ENCODE measurements around the gene CCR6.

The CCR6 gene

DNA sequence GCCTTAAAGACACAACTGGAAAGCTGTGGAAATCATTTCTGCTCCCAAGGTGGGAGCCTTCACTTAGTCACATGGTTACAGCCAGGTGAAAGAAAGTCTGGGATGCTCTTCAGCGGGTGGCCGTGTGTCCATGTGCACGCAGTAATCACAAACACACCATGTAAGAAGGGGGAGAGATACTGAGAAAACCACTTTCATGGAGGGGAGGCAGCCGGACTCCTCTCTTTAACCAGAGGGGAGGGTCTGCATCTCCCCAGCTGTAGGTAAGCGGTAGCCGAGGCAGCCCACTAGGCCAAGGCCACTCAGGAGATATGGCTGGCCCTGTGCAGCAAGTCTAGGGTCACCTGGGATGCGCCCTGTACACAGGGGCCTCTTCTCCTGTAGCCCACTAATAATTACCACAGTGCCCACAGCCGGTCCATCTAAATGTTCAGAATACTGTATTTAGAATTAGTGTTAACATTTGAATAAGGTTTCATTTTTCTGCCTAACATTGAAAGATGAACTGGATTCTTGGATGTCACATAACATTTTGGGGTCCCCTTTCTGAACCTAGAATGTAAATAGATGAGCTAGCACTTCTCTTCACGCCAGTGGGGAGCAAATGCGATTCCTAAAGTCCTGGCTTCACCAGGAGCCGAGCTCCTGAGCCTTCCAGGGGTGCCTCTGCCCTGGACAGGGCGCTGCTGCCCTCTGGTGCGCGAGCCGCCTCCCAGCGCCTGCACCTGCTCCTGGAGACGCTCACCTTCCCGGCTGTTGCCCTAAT is 19.0 kb downstream of the CCR6 start:
- H3K4me1 ChIP-seq (ENCODE audit: control insufficient read depth, insufficient read depth, low read length): no peaks in the 10 kb centered on the region
- H3K4me3 ChIP-seq (ENCODE audit: low read length): no peak overlapping the region
- H3K36me3 ChIP-seq (ENCODE audit: control insufficient read depth, insufficient read depth, low read length): no peaks in the 10 kb centered on the region
- H3K9ac ChIP-seq (ENCODE audit: low read length): no peak overlapping the region
- no peak overlapping the region for H3K27ac ChIP-seq (ENCODE audit: low read depth, low read length)
- H3K27me3 ChIP-seq (ENCODE audit: control insufficient read depth, insufficient read depth, low read length): no peaks in the 10 kb centered on the region

DNA sequence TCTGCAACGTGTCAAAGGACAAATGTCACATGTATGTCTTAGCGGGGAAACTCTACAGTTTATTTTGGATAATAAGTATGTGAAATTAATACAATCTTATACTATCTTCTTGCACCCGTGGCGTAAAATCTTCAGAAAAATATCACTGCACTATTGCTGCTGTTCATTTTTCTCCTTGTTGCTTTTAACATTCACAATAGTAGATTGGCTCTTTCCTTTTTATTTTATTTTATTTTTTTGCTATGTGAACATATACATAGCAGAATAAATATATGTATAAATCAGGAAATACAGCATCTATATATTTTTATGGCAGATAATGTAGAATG is 19.5 kb downstream of the CCR6 start:
- H3K4me3 ChIP-seq (ENCODE audit: low read length): no peak overlapping the region
- no peak overlapping the region for H3K27ac ChIP-seq (ENCODE audit: low read depth, low read length)
- no peaks in the 10 kb centered on the region for H3K36me3 ChIP-seq (ENCODE audit: control insufficient read depth, insufficient read depth, low read length)
- no peak overlapping the region for H3K9ac ChIP-seq (ENCODE audit: low read length)
- H3K4me1 ChIP-seq (ENCODE audit: control insufficient read depth, insufficient read depth, low read length): no peaks in the 10 kb centered on the region
- no peaks in the 10 kb centered on the region for H3K27me3 ChIP-seq (ENCODE audit: control insufficient read depth, insufficient read depth, low read length)

DNA sequence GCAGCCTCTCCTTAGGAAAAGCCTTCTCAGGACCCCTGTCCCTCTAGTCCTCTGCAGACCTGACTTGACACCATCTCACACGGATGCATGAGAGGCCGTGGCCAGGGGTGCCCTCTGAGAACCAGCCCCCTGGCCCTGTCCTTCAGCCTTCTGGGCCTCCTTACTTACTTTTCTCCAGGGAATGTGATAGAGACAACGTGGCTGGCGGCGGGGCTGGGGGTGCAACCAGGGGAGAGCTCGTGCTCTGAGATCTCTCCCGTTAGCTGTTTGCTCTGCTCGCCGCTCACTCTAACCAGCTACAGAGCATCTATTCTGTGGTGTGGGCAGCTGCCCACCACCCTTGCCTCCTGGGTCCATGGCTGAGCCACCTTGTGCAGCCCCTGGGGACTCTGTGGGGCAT is 20.1 kb downstream of the CCR6 start:
- H3K36me3 ChIP-seq (ENCODE audit: control insufficient read depth, insufficient read depth, low read length): no peaks in the 10 kb centered on the region

DNA sequence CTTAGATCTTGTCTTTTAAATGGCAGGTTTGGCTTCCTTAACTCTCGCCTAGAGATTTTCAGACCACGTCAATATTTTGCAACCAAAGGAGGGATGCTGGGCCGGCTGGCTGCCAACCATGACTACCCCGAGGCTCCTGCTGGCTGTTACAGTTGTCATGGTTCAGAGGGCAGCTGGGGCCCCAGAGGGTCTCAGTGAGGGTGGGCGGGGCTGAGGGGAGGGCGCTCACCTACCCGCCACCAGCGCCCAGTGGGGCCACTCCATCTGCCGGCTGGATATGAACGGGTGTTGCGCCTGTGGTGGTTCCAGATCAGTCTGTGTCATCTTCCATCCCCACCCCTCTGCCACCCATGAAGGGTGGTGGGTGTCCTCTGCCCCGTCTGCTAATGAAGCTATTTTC is 22.6 kb downstream of the CCR6 start:
- Histone ChIP-seq H3K9ac (ENCODE audit: low read length) (no peak overlapping the region), H3K27ac (ENCODE audit: low read depth, low read length) (no peak overlapping the region), H3K4me3 (ENCODE audit: low read length) (no peak overlapping the region), H3K27me3 (ENCODE audit: control insufficient read depth, insufficient read depth, low read length) (no peaks in the 10 kb centered on the region), H3K36me3 (ENCODE audit: control insufficient read depth, insufficient read depth, low read length) (no peaks in the 10 kb centered on the region), H3K4me1 (ENCODE audit: control insufficient read depth, insufficient read depth, low read length) (no peaks in the 10 kb centered on the region)

More for the DNA sequence above, 20.1 kb downstream of the CCR6 start:
- Histone ChIP-seq H3K4me3 (ENCODE audit: low read length) (no peak overlapping the region), H3K27ac (ENCODE audit: low read depth, low read length) (no peak overlapping the region), H3K9ac (ENCODE audit: low read length) (no peak overlapping the region), H3K27me3 (ENCODE audit: control insufficient read depth, insufficient read depth, low read length) (no peaks in the 10 kb centered on the region), H3K4me1 (ENCODE audit: control insufficient read depth, insufficient read depth, low read length) (no peaks in the 10 kb centered on the region)

DNA sequence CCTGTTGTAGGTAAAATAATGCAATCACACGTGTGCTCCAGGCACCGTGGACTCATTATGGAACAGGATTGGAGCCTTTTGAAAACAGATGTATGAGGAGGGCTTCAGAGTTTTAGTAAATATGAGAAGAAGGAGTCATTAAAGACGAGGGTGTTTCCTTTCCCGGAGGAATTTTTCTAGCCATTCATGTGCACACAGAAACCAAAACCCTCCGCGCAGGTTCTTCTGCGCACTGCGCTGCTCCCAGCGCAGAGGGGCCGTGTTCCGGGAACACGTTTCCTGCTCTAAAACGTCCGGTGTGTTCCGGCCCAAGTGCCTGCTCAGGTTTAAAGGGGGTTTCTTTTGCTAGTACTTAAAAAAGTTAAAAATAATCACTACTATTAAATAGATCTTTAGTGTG is 23.2 kb downstream of the CCR6 start:
- H3K36me3 ChIP-seq (ENCODE audit: control insufficient read depth, insufficient read depth, low read length): no peaks in the 10 kb centered on the region
- H3K9ac ChIP-seq (ENCODE audit: low read length): no peak overlapping the region
- no peaks in the 10 kb centered on the region for H3K4me1 ChIP-seq (ENCODE audit: control insufficient read depth, insufficient read depth, low read length)
- no peaks in the 10 kb centered on the region for H3K27me3 ChIP-seq (ENCODE audit: control insufficient read depth, insufficient read depth, low read length)
- no peak overlapping the region for H3K4me3 ChIP-seq (ENCODE audit: low read length)
- no peak overlapping the region for H3K27ac ChIP-seq (ENCODE audit: low read depth, low read length)

DNA sequence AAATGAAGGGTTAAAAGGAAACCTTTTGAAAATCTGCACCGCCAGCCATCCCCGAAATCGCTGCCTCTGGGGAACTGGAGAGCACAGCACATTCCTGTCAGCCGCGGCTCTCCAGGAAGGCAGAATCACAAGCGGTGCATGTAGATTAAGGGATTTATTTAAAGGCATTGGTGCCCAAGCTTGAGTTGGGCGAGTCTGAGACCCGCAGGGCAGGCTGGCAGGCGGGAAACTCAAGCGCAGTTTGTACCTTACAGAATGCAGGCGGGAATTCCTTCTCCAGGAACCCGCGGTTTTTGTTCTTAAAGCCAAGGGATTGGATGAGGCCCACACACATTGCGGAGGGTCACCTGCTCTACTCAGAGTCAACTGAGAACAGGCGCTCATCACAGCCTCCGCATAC is 24.1 kb downstream of the CCR6 start:
- Histone ChIP-seq H3K36me3 (ENCODE audit: control insufficient read depth, insufficient read depth, low read length) (no peaks in the 10 kb centered on the region), H3K27ac (ENCODE audit: low read depth, low read length) (no peak overlapping the region), H3K4me3 (ENCODE audit: low read length) (no peak overlapping the region), H3K27me3 (ENCODE audit: control insufficient read depth, insufficient read depth, low read length) (no peaks in the 10 kb centered on the region), H3K4me1 (ENCODE audit: control insufficient read depth, insufficient read depth, low read length) (no peaks in the 10 kb centered on the region), H3K9ac (ENCODE audit: low read length) (no peak overlapping the region)

DNA sequence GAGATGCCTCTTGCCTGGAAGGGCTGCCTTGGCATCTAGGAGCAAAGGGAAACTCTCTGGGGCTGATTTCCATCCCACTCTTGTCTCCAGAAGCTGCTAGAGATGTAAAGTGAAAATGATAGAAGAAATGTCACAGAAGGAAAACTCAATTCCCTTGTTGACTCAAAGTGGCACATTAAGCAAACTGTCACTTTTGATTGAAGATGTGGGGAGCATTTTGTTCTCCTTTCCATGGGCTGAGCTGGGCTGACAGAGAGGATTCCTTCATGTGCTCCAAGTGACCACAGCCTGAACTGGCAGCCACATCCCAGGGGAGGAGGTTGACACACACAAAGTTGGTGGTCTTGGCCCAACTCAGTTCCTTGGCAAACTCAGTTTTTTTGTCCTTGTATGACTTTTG is 25.1 kb downstream of the CCR6 start:
- Histone ChIP-seq H3K9ac (ENCODE audit: low read length) (no peak overlapping the region), H3K27me3 (ENCODE audit: control insufficient read depth, insufficient read depth, low read length) (no peaks in the 10 kb centered on the region), H3K36me3 (ENCODE audit: control insufficient read depth, insufficient read depth, low read length) (no peaks in the 10 kb centered on the region), H3K27ac (ENCODE audit: low read depth, low read length) (no peak overlapping the region), H3K4me3 (ENCODE audit: low read length) (no peak overlapping the region), H3K4me1 (ENCODE audit: control insufficient read depth, insufficient read depth, low read length) (no peaks in the 10 kb centered on the region)

DNA sequence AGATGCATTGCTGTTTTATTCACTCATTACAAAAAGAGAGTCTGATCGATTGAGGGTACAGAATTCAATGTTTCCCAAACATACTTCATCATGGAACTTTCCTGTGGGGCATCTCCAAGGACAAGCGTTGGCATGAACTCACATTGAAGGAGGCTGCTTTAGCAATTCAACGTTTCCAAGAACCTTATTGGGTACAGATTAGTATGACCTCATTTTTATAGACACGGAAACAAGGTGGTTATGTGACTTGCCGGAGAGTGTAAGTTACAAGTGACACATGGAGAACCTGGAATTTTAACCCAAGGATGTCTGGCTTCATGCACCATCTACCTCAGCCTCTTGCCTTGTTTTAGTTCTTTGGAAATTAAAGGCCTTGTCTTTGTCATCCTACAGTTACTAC is 26.1 kb downstream of the CCR6 start:
- Histone ChIP-seq H3K27me3 (ENCODE audit: control insufficient read depth, insufficient read depth, low read length) (no peaks in the 10 kb centered on the region), H3K36me3 (ENCODE audit: control insufficient read depth, insufficient read depth, low read length) (no peaks in the 10 kb centered on the region), H3K27ac (ENCODE audit: low read depth, low read length) (no peak overlapping the region), H3K4me1 (ENCODE audit: control insufficient read depth, insufficient read depth, low read length) (no peaks in the 10 kb centered on the region), H3K9ac (ENCODE audit: low read length) (no peak overlapping the region), H3K4me3 (ENCODE audit: low read length) (no peak overlapping the region)

DNA sequence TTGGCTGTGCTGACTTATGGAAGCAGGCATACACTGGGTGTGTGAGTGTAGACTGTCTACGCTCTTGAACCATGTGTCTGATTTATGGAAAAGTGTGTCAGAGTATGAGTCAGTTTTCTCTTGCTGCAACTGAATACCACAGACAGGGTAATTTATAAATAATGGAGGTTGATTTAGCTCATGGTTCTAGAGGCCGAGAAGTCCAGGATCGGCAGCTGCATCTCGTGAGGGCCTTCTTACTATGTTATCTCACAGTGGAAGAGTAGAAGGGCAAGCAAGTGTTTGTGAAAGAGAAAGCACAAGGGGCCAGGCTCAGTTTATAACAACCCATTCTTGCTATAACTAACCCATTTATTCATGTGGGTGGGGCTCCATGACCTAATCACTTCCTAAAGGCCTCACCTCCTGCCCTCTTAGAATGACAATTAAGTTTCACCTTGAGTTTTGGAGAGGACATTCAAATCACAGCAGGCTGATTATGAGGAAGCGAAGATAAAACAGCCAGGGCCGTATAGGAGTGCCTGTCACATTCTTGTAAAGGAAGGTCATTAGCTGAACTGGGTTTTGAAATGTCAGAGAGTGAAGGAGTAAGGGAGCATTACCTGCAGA is 28.1 kb downstream of the CCR6 start:
- Histone ChIP-seq H3K36me3 (ENCODE audit: control insufficient read depth, insufficient read depth, low read length) (no peaks in the 10 kb centered on the region), H3K9ac (ENCODE audit: low read length) (no peak overlapping the region), H3K4me1 (ENCODE audit: control insufficient read depth, insufficient read depth, low read length) (no peaks in the 10 kb centered on the region), H3K27me3 (ENCODE audit: control insufficient read depth, insufficient read depth, low read length) (no peaks in the 10 kb centered on the region), H3K27ac (ENCODE audit: low read depth, low read length) (no peak overlapping the region), H3K4me3 (ENCODE audit: low read length) (no peak overlapping the region)

DNA sequence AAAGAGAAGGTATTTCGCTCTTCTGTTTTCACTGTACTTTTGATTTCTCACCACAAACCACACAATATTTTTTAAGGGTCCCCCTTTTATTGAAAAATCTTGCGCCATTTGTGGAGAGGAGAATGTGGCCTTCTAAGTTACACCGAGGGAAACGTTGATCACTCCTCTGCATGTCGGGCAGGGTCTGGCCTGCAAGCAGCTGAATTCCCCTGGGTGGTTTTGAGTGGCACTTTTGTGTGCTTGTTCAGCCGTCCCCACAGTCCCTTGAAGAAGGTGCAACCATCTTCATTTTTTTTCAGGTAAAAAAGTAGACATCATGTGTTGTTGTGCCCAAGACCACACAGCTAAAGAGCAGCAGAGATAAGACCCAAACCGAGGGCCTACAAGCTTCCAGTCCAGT is 28.8 kb downstream of the CCR6 start:
- Histone ChIP-seq H3K4me3 (ENCODE audit: low read length) (no peak overlapping the region), H3K36me3 (ENCODE audit: control insufficient read depth, insufficient read depth, low read length) (no peaks in the 10 kb centered on the region), H3K27me3 (ENCODE audit: control insufficient read depth, insufficient read depth, low read length) (no peaks in the 10 kb centered on the region), H3K9ac (ENCODE audit: low read length) (no peak overlapping the region), H3K4me1 (ENCODE audit: control insufficient read depth, insufficient read depth, low read length) (no peaks in the 10 kb centered on the region), H3K27ac (ENCODE audit: low read depth, low read length) (no peak overlapping the region)

DNA sequence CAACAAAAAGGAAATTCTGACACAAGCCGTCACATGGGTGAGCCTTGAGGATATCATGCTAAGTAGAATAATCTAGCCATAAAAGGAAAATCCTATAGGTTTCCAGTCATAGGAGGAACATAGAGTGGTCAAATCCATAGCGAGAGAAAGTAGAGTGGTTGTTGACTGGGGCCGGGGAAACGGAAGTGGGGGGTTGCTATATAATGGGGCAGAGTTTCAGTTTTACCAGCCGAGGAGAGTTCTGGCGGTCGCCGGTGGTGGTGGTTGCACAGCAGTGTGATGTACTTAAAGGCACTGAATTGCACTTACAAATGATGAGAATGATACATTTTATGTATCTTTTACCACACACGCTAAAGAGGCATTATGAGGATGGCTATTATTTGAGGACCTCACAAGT is 30.0 kb downstream of the CCR6 start:
- Histone ChIP-seq H3K9ac (ENCODE audit: low read length) (no peak overlapping the region), H3K4me1 (ENCODE audit: control insufficient read depth, insufficient read depth, low read length) (no peaks in the 10 kb centered on the region), H3K36me3 (ENCODE audit: control insufficient read depth, insufficient read depth, low read length) (no peaks in the 10 kb centered on the region), H3K27me3 (ENCODE audit: control insufficient read depth, insufficient read depth, low read length) (no peaks in the 10 kb centered on the region), H3K4me3 (ENCODE audit: low read length) (no peak overlapping the region), H3K27ac (ENCODE audit: low read depth, low read length) (no peak overlapping the region)

DNA sequence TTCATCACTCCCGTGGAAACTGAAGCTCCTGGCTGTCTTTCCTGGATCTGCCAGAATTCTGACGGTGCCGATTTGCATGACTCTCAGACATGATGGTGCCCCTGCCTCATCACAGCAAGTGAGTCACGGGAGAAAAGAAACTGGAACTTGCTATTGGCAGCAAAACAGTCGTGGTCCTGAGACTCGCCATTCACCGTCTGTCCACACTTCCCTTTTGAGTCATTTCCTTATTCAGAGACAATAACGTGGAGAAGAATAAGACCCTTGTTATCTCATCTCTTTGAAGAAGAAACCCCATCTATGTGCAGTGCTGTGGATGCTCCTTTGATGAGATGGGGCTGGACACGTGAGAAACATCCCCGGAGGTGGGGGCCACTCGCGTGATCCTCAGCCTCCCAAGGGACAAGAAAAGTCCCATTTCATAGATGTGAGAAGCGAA is 30.6 kb downstream of the CCR6 start:
- H3K27me3 ChIP-seq (ENCODE audit: control insufficient read depth, insufficient read depth, low read length): no peaks in the 10 kb centered on the region
- H3K4me3 ChIP-seq (ENCODE audit: low read length): no peak overlapping the region
- no peaks in the 10 kb centered on the region for H3K36me3 ChIP-seq (ENCODE audit: control insufficient read depth, insufficient read depth, low read length)
- no peaks in the 10 kb centered on the region for H3K4me1 ChIP-seq (ENCODE audit: control insufficient read depth, insufficient read depth, low read length)
- no peak overlapping the region for H3K27ac ChIP-seq (ENCODE audit: low read depth, low read length)
- H3K9ac ChIP-seq (ENCODE audit: low read length): no peak overlapping the region

DNA sequence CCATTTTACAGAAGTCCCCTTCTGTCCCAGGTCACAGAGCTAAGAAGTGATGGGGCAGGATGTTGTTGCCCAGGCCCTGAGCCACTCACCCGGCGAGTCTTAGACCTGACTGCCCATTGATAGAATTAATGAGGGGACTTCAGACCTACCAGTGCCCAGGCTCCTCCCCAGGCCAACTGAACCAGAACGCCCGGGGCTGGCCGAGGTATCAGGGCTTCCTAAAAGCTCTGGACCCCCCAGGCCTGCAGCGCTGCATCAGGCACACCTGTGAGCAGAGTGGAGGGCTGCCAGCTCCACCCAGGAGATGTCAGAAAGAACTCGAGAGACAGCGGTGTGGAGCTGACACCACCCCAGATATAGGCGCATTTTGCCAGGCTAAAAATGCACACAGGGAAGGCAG is 31.4 kb downstream of the CCR6 start:
- Histone ChIP-seq H3K9ac (ENCODE audit: low read length) (no peak overlapping the region), H3K36me3 (ENCODE audit: control insufficient read depth, insufficient read depth, low read length) (no peaks in the 10 kb centered on the region), H3K4me1 (ENCODE audit: control insufficient read depth, insufficient read depth, low read length) (no peaks in the 10 kb centered on the region), H3K27ac (ENCODE audit: low read depth, low read length) (no peak overlapping the region), H3K27me3 (ENCODE audit: control insufficient read depth, insufficient read depth, low read length) (no peaks in the 10 kb centered on the region), H3K4me3 (ENCODE audit: low read length) (no peak overlapping the region)

Measured in rectal smooth muscle tissue (tissue), 1 donor.